ENCODE measurements around the gene FGF14.

The FGF14 gene

DNA sequence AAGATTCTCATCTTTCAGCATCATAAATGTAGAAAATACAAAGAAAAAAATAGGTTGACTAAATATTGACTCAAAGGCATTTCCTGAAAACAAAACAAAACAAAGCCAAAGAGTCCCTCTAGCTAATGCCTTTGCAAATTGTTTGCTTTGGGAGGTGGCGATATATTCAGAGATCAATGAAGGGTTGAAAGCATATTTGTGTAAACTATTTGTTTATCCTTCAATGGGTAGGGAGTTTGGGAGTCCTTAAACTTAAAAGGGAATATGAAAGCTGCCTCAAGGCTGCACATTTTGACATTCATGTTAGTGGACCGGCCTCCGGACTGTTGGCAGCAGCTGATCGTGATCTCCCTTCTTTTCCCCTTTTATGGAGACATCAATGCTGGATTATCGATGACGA is 691.9 kb downstream of the FGF14 start:
- in situ Hi-C loops (cut with HindIII; ENCODE audit: low pct_ligation_motif_present, low pct_unique_long_range_greater_than_20kb, low sequenced_read_pairs) = no loop called here
- no peak for DNase-seq

GRCh38 chr13:101708115-101708514 is 693.7 kb downstream of the FGF14 start:
- no peak for DNase-seq
- in situ Hi-C loops (cut with HindIII; ENCODE audit: low pct_ligation_motif_present, low pct_unique_long_range_greater_than_20kb, low sequenced_read_pairs) = no loop called here

DNA sequence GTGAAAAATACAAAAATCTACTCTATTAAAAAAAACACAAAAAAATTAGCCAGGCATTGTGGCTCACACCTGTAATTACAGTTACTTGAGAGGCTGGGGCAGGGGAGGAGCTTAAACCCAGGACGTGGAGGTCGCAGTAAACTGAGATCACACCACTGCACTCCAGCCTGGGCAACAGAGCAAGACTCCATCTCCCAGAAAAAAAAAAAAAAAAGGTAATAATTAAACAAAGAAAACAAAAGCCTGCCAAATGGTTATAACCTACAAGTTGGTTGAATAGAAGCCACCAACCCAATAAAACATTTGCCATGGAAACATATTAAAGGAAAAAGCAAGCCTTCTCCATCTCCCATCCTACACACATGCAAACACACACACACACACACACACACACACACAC is 694.2 kb downstream of the FGF14 start:
- in situ Hi-C loops (cut with HindIII; ENCODE audit: low pct_ligation_motif_present, low pct_unique_long_range_greater_than_20kb, low sequenced_read_pairs) = no loop called here
- DNase-seq = no peak

- in situ Hi-C loops (cut with HindIII; ENCODE audit: low pct_ligation_motif_present, low pct_unique_long_range_greater_than_20kb, low sequenced_read_pairs) = no loop called here
- DNase-seq = peak; percentile 57
Observed at GRCh38 chr13:101706651-101707050, 695.2 kb downstream of the FGF14 start.

DNA sequence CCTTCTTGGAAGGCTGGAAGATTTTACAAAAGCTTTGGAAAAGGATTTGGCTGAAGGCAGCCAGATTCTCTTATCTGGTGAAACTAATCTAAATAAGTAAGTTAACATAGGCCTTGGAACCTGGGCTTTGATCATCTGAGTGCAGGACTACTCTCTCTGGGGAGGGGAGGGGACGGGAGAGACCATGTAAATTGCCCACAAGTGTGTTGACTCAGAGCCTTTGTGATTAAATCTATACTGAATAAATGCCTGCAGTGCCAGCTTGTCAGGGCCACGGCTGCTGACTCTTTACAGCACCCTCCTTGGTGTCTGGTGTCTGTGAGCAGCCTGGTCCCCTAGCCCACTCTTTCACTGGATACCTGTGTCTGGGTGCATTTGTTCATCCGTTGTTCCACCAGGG is 698.0 kb downstream of the FGF14 start:
- in situ Hi-C loops (cut with HindIII; ENCODE audit: low pct_ligation_motif_present, low pct_unique_long_range_greater_than_20kb, low sequenced_read_pairs) = no loop called here

GRCh38 chr13:101703081-101703480 is 698.8 kb downstream of the FGF14 start:
- DNase-seq = no peak
- in situ Hi-C loops (cut with HindIII; ENCODE audit: low pct_ligation_motif_present, low pct_unique_long_range_greater_than_20kb, low sequenced_read_pairs) = no loop called here

More for the DNA sequence above, 698.0 kb downstream of the FGF14 start:
- no peak for DNase-seq

GRCh38 chr13:101700598-101700997 is 701.2 kb downstream of the FGF14 start:
- no peak for DNase-seq
- in situ Hi-C loops (cut with HindIII; ENCODE audit: low pct_ligation_motif_present, low pct_unique_long_range_greater_than_20kb, low sequenced_read_pairs) = no loop called here

DNA sequence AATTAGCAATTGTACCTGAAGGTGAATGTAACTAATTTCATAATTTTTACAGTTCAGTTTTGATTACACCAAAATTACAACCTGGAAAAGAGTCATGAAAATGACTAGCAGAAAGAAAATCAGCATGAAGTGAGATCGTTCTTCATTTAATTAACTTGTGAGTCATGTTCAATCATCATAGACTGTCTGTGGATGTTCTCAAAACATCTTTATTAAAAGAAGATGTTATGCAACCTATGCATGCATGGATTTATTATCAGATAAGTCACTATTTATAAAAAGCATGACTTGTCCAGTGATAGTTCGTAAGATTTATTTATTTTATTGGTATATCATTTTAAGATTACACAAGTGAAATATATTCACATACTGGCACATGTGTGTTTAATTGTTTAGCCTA is 703.4 kb downstream of the FGF14 start:
- DNase-seq = no peak
- in situ Hi-C loops (cut with HindIII; ENCODE audit: low pct_ligation_motif_present, low pct_unique_long_range_greater_than_20kb, low sequenced_read_pairs) = no loop called here

DNA sequence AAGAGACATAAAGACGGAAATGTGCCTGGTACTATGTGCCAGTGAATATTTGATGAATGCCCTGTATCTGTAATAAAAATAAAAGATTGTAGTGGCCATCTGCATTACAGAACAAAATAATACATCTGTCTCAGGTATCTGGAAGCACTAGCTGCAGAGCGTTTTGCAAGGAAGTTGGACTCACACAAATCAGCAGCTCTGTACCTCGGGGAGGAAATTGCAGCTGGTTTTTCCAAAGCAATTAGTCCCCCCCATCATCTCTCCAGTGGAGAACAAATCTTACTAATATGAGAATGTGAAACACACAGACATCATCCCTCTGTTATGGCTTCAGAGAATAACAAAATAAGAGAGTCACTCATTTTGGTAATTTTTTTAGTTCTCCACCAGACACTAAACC is 704.1 kb downstream of the FGF14 start:
- in situ Hi-C loops (cut with HindIII; ENCODE audit: low pct_ligation_motif_present, low pct_unique_long_range_greater_than_20kb, low sequenced_read_pairs) = no loop called here
- no peak for DNase-seq

DNA sequence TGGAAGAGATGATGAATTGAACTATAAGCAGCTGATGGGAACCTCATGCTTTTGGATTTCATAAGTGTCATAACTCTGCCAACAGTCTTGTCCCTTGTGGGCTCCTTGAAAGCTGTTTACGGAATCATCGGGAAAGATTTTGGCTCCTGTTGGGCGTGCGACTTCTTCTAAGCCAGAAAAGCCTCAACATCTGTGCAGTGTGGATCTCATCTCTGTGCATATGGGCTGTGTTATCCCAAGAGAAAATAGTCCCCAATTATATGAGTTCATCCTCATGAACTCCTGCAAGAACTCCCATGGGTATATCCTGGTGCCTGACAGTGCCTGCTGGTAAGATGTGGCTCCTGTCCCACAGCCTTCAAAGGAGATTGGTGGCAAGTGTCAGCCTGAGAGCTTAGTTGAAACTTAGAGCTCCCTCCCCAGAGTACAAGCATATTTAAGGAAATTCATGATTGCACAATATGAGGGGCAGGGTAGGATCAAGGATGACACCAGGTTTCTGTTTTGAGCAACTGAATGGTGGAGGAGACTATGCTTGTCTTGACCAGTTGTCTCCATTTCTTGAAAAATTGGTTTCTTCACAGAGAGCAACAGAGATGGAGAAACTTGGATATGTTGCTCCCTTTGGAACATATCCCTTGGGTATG is 705.9 kb downstream of the FGF14 start:
- DNase-seq = no peak
- in situ Hi-C loops (cut with HindIII; ENCODE audit: low pct_ligation_motif_present, low pct_unique_long_range_greater_than_20kb, low sequenced_read_pairs) = no loop called here

- in situ Hi-C loops (cut with HindIII; ENCODE audit: low pct_ligation_motif_present, low pct_unique_long_range_greater_than_20kb, low sequenced_read_pairs) = no loop called here
- no peak for DNase-seq
Observed at GRCh38 chr13:101691341-101691860, 710.4 kb downstream of the FGF14 start.

DNA sequence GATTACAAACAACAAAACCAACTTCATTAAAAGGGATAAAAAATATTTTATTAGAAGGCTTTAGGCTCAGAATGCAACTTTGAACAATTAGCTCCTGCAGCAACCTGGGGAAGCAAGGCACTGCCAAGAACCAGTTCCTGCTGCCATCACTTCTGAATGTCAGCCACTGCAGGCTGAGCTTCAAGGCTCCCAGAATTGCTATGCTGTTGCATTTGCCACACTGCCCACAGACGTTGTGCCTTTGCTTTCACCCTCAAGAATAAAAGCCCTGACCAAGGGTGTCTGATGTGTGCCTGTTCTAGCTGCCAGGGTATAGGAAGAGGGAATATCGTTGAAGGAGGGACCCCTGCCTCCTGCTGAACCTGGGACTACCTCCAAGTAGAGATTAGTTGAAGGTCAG is 711.0 kb downstream of the FGF14 start:
- no peak for DNase-seq
- in situ Hi-C loops (cut with HindIII; ENCODE audit: low pct_ligation_motif_present, low pct_unique_long_range_greater_than_20kb, low sequenced_read_pairs) = no loop called here

- no peak for DNase-seq
- in situ Hi-C loops (cut with HindIII; ENCODE audit: low pct_ligation_motif_present, low pct_unique_long_range_greater_than_20kb, low sequenced_read_pairs) = no loop called here
Observed at GRCh38 chr13:101686003-101686402, 715.8 kb downstream of the FGF14 start.

GRCh38 chr13:101681834-101682233 is 720.0 kb downstream of the FGF14 start:
- DNase-seq = peak; percentile 22
- in situ Hi-C loops (cut with HindIII; ENCODE audit: low pct_ligation_motif_present, low pct_unique_long_range_greater_than_20kb, low sequenced_read_pairs) = no loop called here

DNA sequence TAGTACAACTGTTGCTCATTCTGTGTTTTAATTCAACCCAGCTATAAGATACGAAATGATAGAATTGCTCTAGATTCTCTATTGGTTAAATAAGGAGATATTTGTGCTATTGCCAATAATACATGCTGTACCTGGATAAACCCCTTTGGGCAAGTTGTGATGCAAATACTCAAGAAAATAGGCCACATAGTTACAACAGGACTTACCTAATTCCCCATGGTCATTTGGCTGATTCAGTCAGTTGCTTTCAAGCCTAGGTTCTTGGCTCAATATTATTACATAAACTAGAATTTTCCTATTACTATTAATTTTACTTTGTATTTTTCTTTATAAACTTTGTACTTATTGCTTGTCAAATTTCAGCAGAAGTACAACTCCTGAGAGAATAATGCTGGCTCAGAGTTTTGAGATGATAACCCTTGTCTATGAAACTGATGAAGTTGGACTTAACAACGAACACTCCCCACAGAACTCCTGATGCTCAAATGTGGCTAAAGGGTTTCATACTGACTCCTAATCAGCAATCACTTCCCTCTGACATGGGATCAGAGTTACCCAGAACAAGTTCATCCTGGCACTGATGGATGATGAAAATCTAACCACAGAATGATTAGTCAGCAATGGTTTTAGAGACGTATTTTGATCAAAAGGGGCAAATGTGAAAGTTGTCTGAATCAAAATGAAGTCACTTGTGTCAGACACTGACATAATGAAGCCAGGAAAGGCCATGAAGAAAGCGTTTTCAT is 728.3 kb downstream of the FGF14 start:
- DNase-seq = no peak

GRCh38 chr13:101661839-101662238 is 740.0 kb downstream of the FGF14 start:
- in situ Hi-C loops (cut with HindIII; ENCODE audit: low pct_ligation_motif_present, low pct_unique_long_range_greater_than_20kb, low sequenced_read_pairs) = no loop called here
- no peak for DNase-seq

More for the DNA sequence above, 728.3 kb downstream of the FGF14 start:
- in situ Hi-C loops (cut with HindIII; ENCODE audit: low pct_ligation_motif_present, low pct_unique_long_range_greater_than_20kb, low sequenced_read_pairs) = no loop called here

Measured in ACHN (cell line).